HEK293 (cell line): ENCODE results near the gene SRPK3.

Source experiments
- SP2 ChIP-seq: fragments of 450-650 bp; formaldehyde crosslinking; IDR thresholded peaks from 2 replicates; pipeline ENCODE4 v1.5.1; 2016; ENCODE audit warnings: missing biosample characterization, missing genetic modification characterization
- YY1 ChIP-seq: fragments of 450-650 bp; formaldehyde crosslinking; IDR thresholded peaks from 2 replicates; pipeline ENCODE4 v1.5.1; 2018; ENCODE audit warnings: missing biosample characterization, missing genetic modification characterization
- ZNF274 ChIP-seq, 2 experiments: fragments of 200-500 bp in 1 of 2; fragments of 450-650 bp in 1 of 2; sonication (Bioruptor generic) in 1 of 2; formaldehyde crosslinking in 1 of 2; IDR thresholded peaks; 2 replicates each; pipeline versions ENCODE4 v1.5.1 to v1.6.1; 2014 to 2016; ENCODE audit warnings: borderline replicate concordance in 1 of 2, inconsistent platforms in 1 of 2, low read length in 1 of 2, missing biosample characterization in 1 of 2, missing genetic modification characterization in 1 of 2
- ZNF514 ChIP-seq: fragments of 450-650 bp; formaldehyde crosslinking; IDR thresholded peaks from 2 replicates; pipeline ENCODE4 v1.5.1; 2016; ENCODE audit warnings: missing biosample characterization, missing genetic modification characterization
- ZNF664 ChIP-seq: fragments of 450-650 bp; formaldehyde crosslinking; IDR thresholded peaks from 2 replicates; pipeline ENCODE4 v1.5.1; 2016; ENCODE audit warnings: missing biosample characterization, missing genetic modification characterization
- ZNF830 ChIP-seq: fragments of 450-650 bp; IDR thresholded peaks from 2 replicates; pipeline ENCODE4 v1.5.0; 2018; ENCODE audit warnings: missing biosample characterization, missing genetic modification characterization, low read depth, mild to moderate bottlenecking, moderate library complexity
- TF ChIP-seq, protein P1 (sequence below): fragments of 450-650 bp; formaldehyde crosslinking; IDR thresholded peaks from 2 replicates; pipeline ENCODE4 v1.5.1; 2016; ENCODE audit warnings: missing biosample characterization, missing genetic modification characterization
- TF ChIP-seq, protein P2 (sequence below): fragments of 450-650 bp; formaldehyde crosslinking; IDR thresholded peaks from 2 replicates; pipeline ENCODE4 v1.5.1; 2016; ENCODE audit warnings: missing biosample characterization, missing genetic modification characterization
- TF ChIP-seq, protein P3 (sequence below): fragments of 450-650 bp; formaldehyde crosslinking; IDR thresholded peaks from 2 replicates; pipeline ENCODE4 v1.5.1; 2016; ENCODE audit warnings: missing biosample characterization, missing genetic modification characterization
- TF ChIP-seq, protein P4 (sequence below): fragments of 450-650 bp; formaldehyde crosslinking; IDR thresholded peaks from 2 replicates; pipeline ENCODE4 v1.5.1; 2017; ENCODE audit warnings: missing biosample characterization, missing genetic modification characterization
- TF ChIP-seq, protein P5 (sequence below): fragments of 450-650 bp; formaldehyde crosslinking; IDR thresholded peaks from 2 replicates; pipeline ENCODE4 v1.5.1; 2016; ENCODE audit warnings: missing biosample characterization, missing genetic modification characterization

DNA sequence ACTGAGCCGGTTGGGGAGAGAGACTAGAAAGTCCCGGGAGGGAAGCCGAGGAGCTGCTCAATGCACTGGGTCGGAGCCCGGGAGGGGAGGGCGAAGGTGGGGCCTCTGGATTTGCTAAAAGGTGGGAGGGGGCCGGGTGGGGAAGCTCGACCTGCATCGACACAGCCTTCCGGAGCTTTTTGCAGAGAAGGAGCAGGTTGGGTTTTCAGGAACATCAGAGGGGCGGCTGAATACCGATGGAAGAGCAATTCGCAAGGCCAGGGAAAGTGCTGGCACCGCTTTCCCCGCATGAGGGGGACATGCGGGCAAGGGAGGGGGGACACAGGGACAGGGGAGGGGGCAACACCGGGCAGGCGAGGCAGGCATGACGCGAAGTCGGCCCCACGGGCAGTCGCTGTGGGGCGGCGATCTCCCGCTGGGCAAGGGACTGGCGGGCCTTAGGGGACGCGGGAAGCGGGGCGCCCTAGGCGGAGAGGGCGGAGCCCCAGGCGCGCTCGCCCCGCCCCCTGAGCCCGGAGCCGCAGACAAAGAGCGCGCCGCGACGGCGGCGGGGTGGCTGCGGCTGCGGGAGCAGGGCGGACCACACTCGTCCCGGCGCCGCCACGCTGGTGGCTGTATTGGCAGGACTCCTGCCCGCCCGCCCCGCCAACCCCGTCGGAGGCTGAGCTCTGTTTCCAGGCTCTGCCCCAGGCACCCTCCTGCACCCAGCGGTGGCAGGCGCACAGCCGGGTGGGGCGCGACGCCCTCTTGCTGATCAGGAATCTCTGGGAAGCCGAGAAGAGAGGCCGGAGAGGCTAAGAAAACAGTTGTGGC lies 37.9 kb downstream of the SRPK3 start:
- TF ChIP-seq, protein P1, sequence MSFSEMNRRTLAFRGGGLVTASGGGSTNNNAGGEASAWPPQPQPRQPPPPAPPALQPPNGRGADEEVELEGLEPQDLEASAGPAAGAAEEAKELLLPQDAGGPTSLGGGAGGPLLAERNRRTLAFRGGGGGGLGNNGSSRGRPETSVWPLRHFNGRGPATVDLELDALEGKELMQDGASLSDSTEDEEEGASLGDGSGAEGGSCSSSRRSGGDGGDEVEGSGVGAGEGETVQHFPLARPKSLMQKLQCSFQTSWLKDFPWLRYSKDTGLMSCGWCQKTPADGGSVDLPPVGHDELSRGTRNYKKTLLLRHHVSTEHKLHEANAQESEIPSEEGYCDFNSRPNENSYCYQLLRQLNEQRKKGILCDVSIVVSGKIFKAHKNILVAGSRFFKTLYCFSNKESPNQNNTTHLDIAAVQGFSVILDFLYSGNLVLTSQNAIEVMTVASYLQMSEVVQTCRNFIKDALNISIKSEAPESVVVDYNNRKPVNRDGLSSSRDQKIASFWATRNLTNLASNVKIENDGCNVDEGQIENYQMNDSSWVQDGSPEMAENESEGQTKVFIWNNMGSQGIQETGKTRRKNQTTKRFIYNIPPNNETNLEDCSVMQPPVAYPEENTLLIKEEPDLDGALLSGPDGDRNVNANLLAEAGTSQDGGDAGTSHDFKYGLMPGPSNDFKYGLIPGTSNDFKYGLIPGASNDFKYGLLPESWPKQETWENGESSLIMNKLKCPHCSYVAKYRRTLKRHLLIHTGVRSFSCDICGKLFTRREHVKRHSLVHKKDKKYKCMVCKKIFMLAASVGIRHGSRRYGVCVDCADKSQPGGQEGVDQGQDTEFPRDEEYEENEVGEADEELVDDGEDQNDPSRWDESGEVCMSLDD (tag by site-specific recombination): peak; percentile 72; the same call in 1 of the 2 replicates
- TF ChIP-seq, protein P2, sequence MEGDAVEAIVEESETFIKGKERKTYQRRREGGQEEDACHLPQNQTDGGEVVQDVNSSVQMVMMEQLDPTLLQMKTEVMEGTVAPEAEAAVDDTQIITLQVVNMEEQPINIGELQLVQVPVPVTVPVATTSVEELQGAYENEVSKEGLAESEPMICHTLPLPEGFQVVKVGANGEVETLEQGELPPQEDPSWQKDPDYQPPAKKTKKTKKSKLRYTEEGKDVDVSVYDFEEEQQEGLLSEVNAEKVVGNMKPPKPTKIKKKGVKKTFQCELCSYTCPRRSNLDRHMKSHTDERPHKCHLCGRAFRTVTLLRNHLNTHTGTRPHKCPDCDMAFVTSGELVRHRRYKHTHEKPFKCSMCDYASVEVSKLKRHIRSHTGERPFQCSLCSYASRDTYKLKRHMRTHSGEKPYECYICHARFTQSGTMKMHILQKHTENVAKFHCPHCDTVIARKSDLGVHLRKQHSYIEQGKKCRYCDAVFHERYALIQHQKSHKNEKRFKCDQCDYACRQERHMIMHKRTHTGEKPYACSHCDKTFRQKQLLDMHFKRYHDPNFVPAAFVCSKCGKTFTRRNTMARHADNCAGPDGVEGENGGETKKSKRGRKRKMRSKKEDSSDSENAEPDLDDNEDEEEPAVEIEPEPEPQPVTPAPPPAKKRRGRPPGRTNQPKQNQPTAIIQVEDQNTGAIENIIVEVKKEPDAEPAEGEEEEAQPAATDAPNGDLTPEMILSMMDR (tag by site-specific recombination): no peak
- TF ChIP-seq YY1 (no peak), ZNF274 (IDR thresholded peaks at IDR 0.05; ENCODE audit: low read length) (no peak), ZNF274 (tag by site-specific recombination; IDR thresholded peaks at IDR 0.05; ENCODE audit: borderline replicate concordance) (no peak), ZNF514 (no peak), ZNF830 (tag by site-specific recombination) (no peak), ZNF664 (tag by site-specific recombination) (no peak), SP2 (peak; percentile 32; the same call in 1 of the 2 replicates)
- TF ChIP-seq, protein P3, sequence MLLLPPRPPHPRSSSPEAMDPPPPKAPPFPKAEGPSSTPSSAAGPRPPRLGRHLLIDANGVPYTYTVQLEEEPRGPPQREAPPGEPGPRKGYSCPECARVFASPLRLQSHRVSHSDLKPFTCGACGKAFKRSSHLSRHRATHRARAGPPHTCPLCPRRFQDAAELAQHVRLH (tag by site-specific recombination): no peak
- TF ChIP-seq, protein P4, sequence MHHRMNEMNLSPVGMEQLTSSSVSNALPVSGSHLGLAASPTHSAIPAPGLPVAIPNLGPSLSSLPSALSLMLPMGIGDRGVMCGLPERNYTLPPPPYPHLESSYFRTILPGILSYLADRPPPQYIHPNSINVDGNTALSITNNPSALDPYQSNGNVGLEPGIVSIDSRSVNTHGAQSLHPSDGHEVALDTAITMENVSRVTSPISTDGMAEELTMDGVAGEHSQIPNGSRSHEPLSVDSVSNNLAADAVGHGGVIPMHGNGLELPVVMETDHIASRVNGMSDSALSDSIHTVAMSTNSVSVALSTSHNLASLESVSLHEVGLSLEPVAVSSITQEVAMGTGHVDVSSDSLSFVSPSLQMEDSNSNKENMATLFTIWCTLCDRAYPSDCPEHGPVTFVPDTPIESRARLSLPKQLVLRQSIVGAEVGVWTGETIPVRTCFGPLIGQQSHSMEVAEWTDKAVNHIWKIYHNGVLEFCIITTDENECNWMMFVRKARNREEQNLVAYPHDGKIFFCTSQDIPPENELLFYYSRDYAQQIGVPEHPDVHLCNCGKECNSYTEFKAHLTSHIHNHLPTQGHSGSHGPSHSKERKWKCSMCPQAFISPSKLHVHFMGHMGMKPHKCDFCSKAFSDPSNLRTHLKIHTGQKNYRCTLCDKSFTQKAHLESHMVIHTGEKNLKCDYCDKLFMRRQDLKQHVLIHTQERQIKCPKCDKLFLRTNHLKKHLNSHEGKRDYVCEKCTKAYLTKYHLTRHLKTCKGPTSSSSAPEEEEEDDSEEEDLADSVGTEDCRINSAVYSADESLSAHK: no peak
- TF ChIP-seq, protein P5, sequence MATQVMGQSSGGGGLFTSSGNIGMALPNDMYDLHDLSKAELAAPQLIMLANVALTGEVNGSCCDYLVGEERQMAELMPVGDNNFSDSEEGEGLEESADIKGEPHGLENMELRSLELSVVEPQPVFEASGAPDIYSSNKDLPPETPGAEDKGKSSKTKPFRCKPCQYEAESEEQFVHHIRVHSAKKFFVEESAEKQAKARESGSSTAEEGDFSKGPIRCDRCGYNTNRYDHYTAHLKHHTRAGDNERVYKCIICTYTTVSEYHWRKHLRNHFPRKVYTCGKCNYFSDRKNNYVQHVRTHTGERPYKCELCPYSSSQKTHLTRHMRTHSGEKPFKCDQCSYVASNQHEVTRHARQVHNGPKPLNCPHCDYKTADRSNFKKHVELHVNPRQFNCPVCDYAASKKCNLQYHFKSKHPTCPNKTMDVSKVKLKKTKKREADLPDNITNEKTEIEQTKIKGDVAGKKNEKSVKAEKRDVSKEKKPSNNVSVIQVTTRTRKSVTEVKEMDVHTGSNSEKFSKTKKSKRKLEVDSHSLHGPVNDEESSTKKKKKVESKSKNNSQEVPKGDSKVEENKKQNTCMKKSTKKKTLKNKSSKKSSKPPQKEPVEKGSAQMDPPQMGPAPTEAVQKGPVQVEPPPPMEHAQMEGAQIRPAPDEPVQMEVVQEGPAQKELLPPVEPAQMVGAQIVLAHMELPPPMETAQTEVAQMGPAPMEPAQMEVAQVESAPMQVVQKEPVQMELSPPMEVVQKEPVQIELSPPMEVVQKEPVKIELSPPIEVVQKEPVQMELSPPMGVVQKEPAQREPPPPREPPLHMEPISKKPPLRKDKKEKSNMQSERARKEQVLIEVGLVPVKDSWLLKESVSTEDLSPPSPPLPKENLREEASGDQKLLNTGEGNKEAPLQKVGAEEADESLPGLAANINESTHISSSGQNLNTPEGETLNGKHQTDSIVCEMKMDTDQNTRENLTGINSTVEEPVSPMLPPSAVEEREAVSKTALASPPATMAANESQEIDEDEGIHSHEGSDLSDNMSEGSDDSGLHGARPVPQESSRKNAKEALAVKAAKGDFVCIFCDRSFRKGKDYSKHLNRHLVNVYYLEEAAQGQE (tag by site-specific recombination): no peak
